ENCODE measurements around the gene RUVBL2.
A peak's percentile ranks its signal among the peaks of the same experiment; 100 is the strongest.

The RUVBL2 gene

GRCh38 chr19:48989701-48990291 is 3.9 kb upstream of the RUVBL2 start:
- no peak for DNase-seq

GRCh38 chr19:48990400-48990799 is 3.3 kb upstream of the RUVBL2 start:
- no peak for DNase-seq

GRCh38 chr19:48991011-48991609 is 2.6 kb upstream of the RUVBL2 start:
- no peak for DNase-seq

- peak; percentile 77 for DNase-seq
Measured at GRCh38 chr19:48991873-48992580, 1.7 kb upstream of the RUVBL2 start.

- DNase-seq = no peak
Measured at GRCh38 chr19:48992581-48993174, 1.0 kb upstream of the RUVBL2 start.

- DNase-seq = no peak
Measured at GRCh38 chr19:48994035-48994386, 324 bp downstream of the RUVBL2 start.

GRCh38 chr19:48997972-48998371 is 4.3 kb downstream of the RUVBL2 start:
- peak; percentile 48 for DNase-seq

GRCh38 chr19:48999481-49000325 is 6.0 kb downstream of the RUVBL2 start:
- DNase-seq = peak; percentile 67

- DNase-seq = no peak
Measured at GRCh38 chr19:49004133-49004532, 10.4 kb downstream of the RUVBL2 start.

- DNase-seq = no peak
Measured at GRCh38 chr19:49004964-49005614, 11.4 kb downstream of the RUVBL2 start.

GRCh38 chr19:49006905-49007304 is 13.2 kb downstream of the RUVBL2 start:
- DNase-seq = no peak

GRCh38 chr19:49009828-49010227 is 16.1 kb downstream of the RUVBL2 start:
- no peak for DNase-seq

GRCh38 chr19:49010453-49010852 is 16.8 kb downstream of the RUVBL2 start:
- no peak for DNase-seq

GRCh38 chr19:49011194-49011593 is 17.5 kb downstream of the RUVBL2 start:
- DNase-seq = no peak

GRCh38 chr19:49014123-49014869 is 20.6 kb downstream of the RUVBL2 start:
- no peak for DNase-seq

- no peak for DNase-seq
Measured at GRCh38 chr19:49014870-49015255, 21.2 kb downstream of the RUVBL2 start.

- no peak for DNase-seq
Measured at GRCh38 chr19:49016067-49016839, 22.6 kb downstream of the RUVBL2 start.

GRCh38 chr19:49017041-49017665 is 23.5 kb downstream of the RUVBL2 start, which contains the start of gene LHB:
Gene LHB, minus strand, starts transcription at chr19:49017091. Its CDS starts 10 bp downstream, at chr19:49017081.
- no peak for DNase-seq

GRCh38 chr19:49017666-49018351 is 24.1 kb downstream of the RUVBL2 start:
- DNase-seq = peak; percentile 52
